ENCODE measurements around the gene PTH2. TPM values are rescaled to one million over a fixed set of nuclear protein-coding genes. Genes with fewer than 3 reads are reported as not detected.

The PTH2 gene
- total and polyA plus RNA-seq, 2 of the 8 experiments (the other 6 are each of a cell fraction or from before 2014, with no cell fraction given): not detected

GRCh38 chr19:49425922-49426592 is 2.8 kb upstream of the PTH2 start (continued):
- TF ChIP-seq SAP30 (IDR thresholded peaks at IDR 0.05; ENCODE audit: insufficient read depth, insufficient replicate concordance, low read length) (no peak), SUZ12 (IDR thresholded peaks at IDR 0.05; ENCODE audit: low read length) (no peak), ASH2L (IDR thresholded peaks at IDR 0.05; ENCODE audit: low read length) (no peak), YY1 (IDR thresholded peaks at IDR 0.05; ENCODE audit: low read depth, low read length) (no peak), CREB1 (IDR thresholded peaks at IDR 0.05) (no peak; the same call in 1 of the 2 replicates), RXRA (IDR thresholded peaks at IDR 0.05; ENCODE audit: insufficient read depth, low read depth, low read length) (no peak), POLR2A (IDR thresholded peaks at IDR 0.05; ENCODE audit: control extremely low read depth in 1 of 2, low read depth in 2 of 2, low read length in 2 of 2) (no peak), RAD21 (IDR thresholded peaks at IDR 0.05 in 1 of 2, conservative IDR thresholded peaks at IDR 0.05 in 1 of 2; ENCODE audit: low read depth in 2 of 2, low read length in 2 of 2) (peak in 1 of 2 experiments; percentile 20; a peak in 1 of 4 replicates), RBBP5 (IDR thresholded peaks at IDR 0.05; ENCODE audit: borderline replicate concordance, low read depth, low read length) (no peak), E2F6 (IDR thresholded peaks at IDR 0.05) (no peak), JUN (IDR thresholded peaks at IDR 0.05; ENCODE audit: low read depth, low read length) (no peak), EGR1 (IDR thresholded peaks at IDR 0.05; ENCODE audit: borderline replicate concordance, low read depth, low read length) (peak; percentile 87), GABPA (IDR thresholded peaks at IDR 0.05; ENCODE audit: borderline replicate concordance, insufficient read depth, low read length) (no peak), SIN3A (conservative IDR thresholded peaks at IDR 0.05 in 1 of 2, IDR thresholded peaks at IDR 0.05 in 1 of 2; ENCODE audit: low read depth in 1 of 2, low read length in 2 of 2) (peak in 1 of 2 experiments; percentile 65; a peak in 1 of 4 replicates), KDM4A (IDR thresholded peaks at IDR 0.05; ENCODE audit: low read depth, low read length, severe bottlenecking) (no peak), POU5F1 (IDR thresholded peaks at IDR 0.05; ENCODE audit: low read depth, low read length) (no peak), JUND (IDR thresholded peaks at IDR 0.05; ENCODE audit: low read length) (peak; percentile 10; the same call in 1 of the 2 replicates), ATF2 (IDR thresholded peaks at IDR 0.05; ENCODE audit: low read length) (no peak)
- TF ChIP-seq, protein P1, sequence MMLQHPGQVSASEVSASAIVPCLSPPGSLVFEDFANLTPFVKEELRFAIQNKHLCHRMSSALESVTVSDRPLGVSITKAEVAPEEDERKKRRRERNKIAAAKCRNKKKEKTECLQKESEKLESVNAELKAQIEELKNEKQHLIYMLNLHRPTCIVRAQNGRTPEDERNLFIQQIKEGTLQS (IDR thresholded peaks at IDR 0.05; ENCODE audit: insufficient read depth, low read depth, low read length): no peak
- TF ChIP-seq, protein P2, sequence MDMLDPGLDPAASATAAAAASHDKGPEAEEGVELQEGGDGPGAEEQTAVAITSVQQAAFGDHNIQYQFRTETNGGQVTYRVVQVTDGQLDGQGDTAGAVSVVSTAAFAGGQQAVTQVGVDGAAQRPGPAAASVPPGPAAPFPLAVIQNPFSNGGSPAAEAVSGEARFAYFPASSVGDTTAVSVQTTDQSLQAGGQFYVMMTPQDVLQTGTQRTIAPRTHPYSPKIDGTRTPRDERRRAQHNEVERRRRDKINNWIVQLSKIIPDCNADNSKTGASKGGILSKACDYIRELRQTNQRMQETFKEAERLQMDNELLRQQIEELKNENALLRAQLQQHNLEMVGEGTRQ (IDR thresholded peaks at IDR 0.05; ENCODE audit: low read length): no peak
